Measurements from ENCODE around the gene GABBR1.

GABBR1 gene

DNA sequence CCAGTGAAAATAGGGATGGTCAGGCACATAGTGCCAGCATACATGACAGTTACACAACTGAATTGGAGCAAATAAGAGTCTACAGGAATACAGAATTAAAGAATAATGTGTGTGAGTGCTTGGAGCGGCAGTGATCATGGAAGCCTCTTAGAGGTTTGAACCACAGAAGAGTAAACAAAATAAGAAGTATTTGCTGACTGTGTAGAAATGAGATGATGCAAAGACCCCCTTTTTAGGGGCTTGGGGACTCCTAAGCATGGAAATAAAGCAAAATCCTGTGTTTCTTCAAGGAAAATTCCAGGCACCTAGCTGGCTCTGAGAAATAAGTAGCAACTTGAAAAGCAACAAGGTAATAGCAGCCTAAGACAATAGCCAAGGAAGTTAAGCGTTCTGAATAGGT is 41.3 kb downstream of the GABBR1 start:
- Histone ChIP-seq H3K27ac (ENCODE audit: low read length) (no peak overlapping the region), H3K9ac (ENCODE audit: low read length) (no peak overlapping the region), H4K20me1 (ENCODE audit: insufficient read depth, low read length) (no peaks in the 10 kb centered on the region), H3K36me3 (replicated peaks; ENCODE audit: low read depth, low read length) (no peaks in the 10 kb centered on the region), H3K4me1 (ENCODE audit: low read length) (peaks cover 6% of the 10 kb centered on the region; the same call in 1 of the 2 replicates), H3K4me2 (ENCODE audit: low read length) (no peak overlapping the region), H2AFZ (ENCODE audit: low read depth, low read length) (no peak overlapping the region), H3K79me2 (ENCODE audit: low read length) (no peaks in the 10 kb centered on the region), H3K9me3 (ENCODE audit: insufficient read depth, low read length) (no peaks in the 10 kb centered on the region), H3K4me3 (ENCODE audit: low read length) (no peak overlapping the region), H3K27me3 (ENCODE audit: low read depth, low read length) (no peaks in the 10 kb centered on the region)
- no peak for TF ChIP-seq EZH2phosphoT487 (IDR thresholded peaks at IDR 0.05; ENCODE audit: low read depth)
- TF ChIP-seq, protein P1, sequence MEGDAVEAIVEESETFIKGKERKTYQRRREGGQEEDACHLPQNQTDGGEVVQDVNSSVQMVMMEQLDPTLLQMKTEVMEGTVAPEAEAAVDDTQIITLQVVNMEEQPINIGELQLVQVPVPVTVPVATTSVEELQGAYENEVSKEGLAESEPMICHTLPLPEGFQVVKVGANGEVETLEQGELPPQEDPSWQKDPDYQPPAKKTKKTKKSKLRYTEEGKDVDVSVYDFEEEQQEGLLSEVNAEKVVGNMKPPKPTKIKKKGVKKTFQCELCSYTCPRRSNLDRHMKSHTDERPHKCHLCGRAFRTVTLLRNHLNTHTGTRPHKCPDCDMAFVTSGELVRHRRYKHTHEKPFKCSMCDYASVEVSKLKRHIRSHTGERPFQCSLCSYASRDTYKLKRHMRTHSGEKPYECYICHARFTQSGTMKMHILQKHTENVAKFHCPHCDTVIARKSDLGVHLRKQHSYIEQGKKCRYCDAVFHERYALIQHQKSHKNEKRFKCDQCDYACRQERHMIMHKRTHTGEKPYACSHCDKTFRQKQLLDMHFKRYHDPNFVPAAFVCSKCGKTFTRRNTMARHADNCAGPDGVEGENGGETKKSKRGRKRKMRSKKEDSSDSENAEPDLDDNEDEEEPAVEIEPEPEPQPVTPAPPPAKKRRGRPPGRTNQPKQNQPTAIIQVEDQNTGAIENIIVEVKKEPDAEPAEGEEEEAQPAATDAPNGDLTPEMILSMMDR (IDR thresholded peaks at IDR 0.05; ENCODE audit: low read depth, low read length): no peak

DNA sequence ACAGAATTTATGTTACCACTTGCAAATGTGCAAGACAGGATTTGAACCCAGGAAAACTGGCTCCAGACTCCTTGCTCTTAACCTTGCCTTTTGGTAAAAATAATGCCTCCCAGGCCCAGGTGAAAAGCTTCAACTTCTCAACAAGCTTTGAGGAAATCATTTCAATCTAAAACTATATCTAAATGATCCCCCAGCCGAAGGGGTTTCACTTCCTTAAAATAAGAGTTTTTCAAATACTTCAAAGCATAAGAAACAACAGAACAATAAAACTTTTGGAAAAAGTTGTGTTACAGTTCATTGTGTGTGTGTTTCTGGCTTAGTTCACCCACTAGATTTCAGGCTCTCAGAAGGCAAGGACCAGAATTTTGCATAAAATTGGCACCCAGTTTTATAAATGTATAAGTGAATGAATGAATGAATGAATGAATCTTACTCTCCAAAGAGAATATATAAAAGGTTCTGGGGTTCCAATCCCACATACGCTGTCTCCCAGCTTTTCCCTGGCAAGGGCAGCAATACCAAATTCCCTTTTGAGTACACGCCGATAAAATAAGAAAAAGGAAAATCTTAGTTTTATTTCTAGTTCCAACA is 42.7 kb downstream of the GABBR1 start:
- no peaks in the 10 kb centered on the region for H3K36me3 ChIP-seq (replicated peaks; ENCODE audit: low read depth, low read length)
- no peak overlapping the region for H2AFZ ChIP-seq (ENCODE audit: low read depth, low read length)
- peaks cover 6% of the 10 kb centered on the region; the same call in 1 of the 2 replicates for H3K4me1 ChIP-seq (ENCODE audit: low read length)
- no peaks in the 10 kb centered on the region for H3K27me3 ChIP-seq (ENCODE audit: low read depth, low read length)
- no peak overlapping the region for H3K4me3 ChIP-seq (ENCODE audit: low read length)
- H3K27ac ChIP-seq (ENCODE audit: low read length): no peak overlapping the region
- no peak overlapping the region for H3K4me2 ChIP-seq (ENCODE audit: low read length)
- TF ChIP-seq, protein P1 (IDR thresholded peaks at IDR 0.05; ENCODE audit: low read depth, low read length): no peak
- no peak for TF ChIP-seq EZH2phosphoT487 (IDR thresholded peaks at IDR 0.05; ENCODE audit: low read depth)
- no peaks in the 10 kb centered on the region for H3K79me2 ChIP-seq (ENCODE audit: low read length)
- H4K20me1 ChIP-seq (ENCODE audit: insufficient read depth, low read length): no peaks in the 10 kb centered on the region
- no peak overlapping the region for H3K9ac ChIP-seq (ENCODE audit: low read length)
- no peaks in the 10 kb centered on the region for H3K9me3 ChIP-seq (ENCODE audit: insufficient read depth, low read length)

DNA sequence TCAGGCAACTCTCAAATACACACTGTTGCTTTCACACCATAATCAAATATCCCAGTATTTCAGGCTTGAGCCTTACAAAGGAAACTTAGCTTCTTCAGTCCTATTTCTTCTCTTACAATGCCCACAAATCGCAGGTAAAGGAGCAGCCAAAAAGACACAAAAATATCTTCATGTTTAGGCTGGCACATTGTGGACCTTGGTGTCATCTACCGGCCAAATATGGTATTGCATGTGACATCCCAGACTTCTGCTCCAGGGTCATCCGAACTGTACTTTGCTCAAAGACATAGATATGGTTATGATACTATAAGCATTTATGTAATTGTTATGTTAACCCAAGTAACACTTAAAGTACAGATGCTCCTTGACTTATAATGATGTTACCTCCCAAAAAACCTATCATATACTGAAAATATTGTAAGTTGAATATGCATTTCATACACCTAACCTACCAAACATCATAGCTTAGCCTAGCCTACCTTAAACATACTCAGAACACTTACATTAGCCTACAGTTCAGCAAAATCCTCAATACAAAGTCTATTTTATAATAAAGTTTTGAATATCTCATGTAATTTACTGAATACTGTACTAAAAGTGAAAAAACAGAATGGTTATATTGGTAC is 43.4 kb downstream of the GABBR1 start:
- H3K36me3 ChIP-seq (replicated peaks; ENCODE audit: low read depth, low read length): no peaks in the 10 kb centered on the region
- no peaks in the 10 kb centered on the region for H4K20me1 ChIP-seq (ENCODE audit: insufficient read depth, low read length)
- no peak overlapping the region for H3K9ac ChIP-seq (ENCODE audit: low read length)
- no peak overlapping the region for H2AFZ ChIP-seq (ENCODE audit: low read depth, low read length)
- no peak for TF ChIP-seq EZH2phosphoT487 (IDR thresholded peaks at IDR 0.05; ENCODE audit: low read depth)
- TF ChIP-seq, protein P1 (IDR thresholded peaks at IDR 0.05; ENCODE audit: low read depth, low read length): peak; percentile 78
- H3K4me2 ChIP-seq (ENCODE audit: low read length): no peak overlapping the region
- H3K4me1 ChIP-seq (ENCODE audit: low read length): peaks cover 6% of the 10 kb centered on the region; the same call in 1 of the 2 replicates
- no peak overlapping the region for H3K27ac ChIP-seq (ENCODE audit: low read length)
- no peaks in the 10 kb centered on the region for H3K79me2 ChIP-seq (ENCODE audit: low read length)
- H3K4me3 ChIP-seq (ENCODE audit: low read length): no peak overlapping the region
- H3K9me3 ChIP-seq (ENCODE audit: insufficient read depth, low read length): no peaks in the 10 kb centered on the region
- 0 out of 2 replicates have a peak, but pooled peaks cover 2% of the 10 kb centered on the region for H3K27me3 ChIP-seq (ENCODE audit: low read depth, low read length)

DNA sequence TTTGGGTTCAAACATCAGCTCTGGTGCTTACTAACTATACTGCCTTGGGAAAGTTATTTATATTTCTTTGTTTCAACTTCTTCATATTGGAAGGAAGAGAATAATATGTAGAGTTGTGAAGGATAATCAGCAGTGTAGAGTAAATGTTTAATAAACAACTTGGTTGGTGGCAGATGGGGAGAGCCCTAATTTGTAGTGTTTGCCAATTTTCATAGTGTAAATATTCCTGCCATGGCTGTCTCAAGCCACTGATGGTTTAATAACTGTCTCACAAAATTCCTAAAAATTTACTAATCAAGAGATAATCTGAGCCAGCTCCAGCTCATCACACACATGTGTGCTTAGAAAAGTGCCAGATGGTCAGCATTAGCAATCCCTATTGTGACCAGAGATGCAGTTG is 48.2 kb downstream of the GABBR1 start, which contains the start of gene OR2H2:
Gene OR2H2, plus strand, starts transcription at position 301 of the 400 bp plus-strand sequence. CDS start 2,824 bp downstream, outside the sequence.
- Histone ChIP-seq H4K20me1 (ENCODE audit: insufficient read depth, low read length) (no peaks in the 10 kb centered on the region), H3K79me2 (ENCODE audit: low read length) (no peaks in the 10 kb centered on the region), H2AFZ (ENCODE audit: low read depth, low read length) (no peak within 1 kb of the TSS), H3K9ac (ENCODE audit: low read length) (no peak within 1 kb of the TSS), H3K27ac (ENCODE audit: low read length) (no peak within 1 kb of the TSS), H3K4me2 (ENCODE audit: low read length) (no peak within 1 kb of the TSS), H3K27me3 (ENCODE audit: low read depth, low read length) (0 out of 2 replicates have a peak, but pooled peaks cover 4% of the 10 kb centered on the region), H3K4me3 (ENCODE audit: low read length) (no peak within 1 kb of the TSS), H3K9me3 (ENCODE audit: insufficient read depth, low read length) (no peaks in the 10 kb centered on the region), H3K36me3 (replicated peaks; ENCODE audit: low read depth, low read length) (no peaks in the 10 kb centered on the region), H3K4me1 (ENCODE audit: low read length) (no peaks in the 10 kb centered on the region)
- TF ChIP-seq, protein P1 (IDR thresholded peaks at IDR 0.05; ENCODE audit: low read depth, low read length): no peak
- TF ChIP-seq EZH2phosphoT487 (IDR thresholded peaks at IDR 0.05; ENCODE audit: low read depth): no peak
